MM.1S (cell line): Measurements from ENCODE around the gene CACNA1I.

ENCODE experiments used
- DNase-seq: peaks from one replicate; pipeline ENCODE4 v3.0.0-alpha.2; 2015
- H2AFZ ChIP-seq: fragments of 300-600 bp; sonication (generic); 2 replicates; pipeline ENCODE4 v1.6.0; 2016; ENCODE audit warnings: antibody characterized with exemption, low read length
- H3F3A ChIP-seq: fragments of 300-600 bp; sonication (generic); 2 replicates; pipeline ENCODE4 v1.6.1; 2016; ENCODE audit warnings: mild to moderate bottlenecking, antibody characterized with exemption, low read length, moderate library complexity, mixed read lengths; ENCODE audit not compliant: insufficient read depth
- H3K27ac ChIP-seq: fragments of 300-600 bp; sonication (generic); 2 replicates; pipeline ENCODE4 v1.5.1; 2016; ENCODE audit warnings: mild to moderate bottlenecking, low read length
- H3K27me3 ChIP-seq: fragments of 300-600 bp; sonication (generic); replicated peaks from 2 replicates; pipeline ENCODE4 v1.6.0; 2016; ENCODE audit warnings: low read length; ENCODE audit not compliant: insufficient read depth
- H3K36me3 ChIP-seq: fragments of 300-600 bp; sonication (generic); replicated peaks from 2 replicates; pipeline ENCODE4 v1.6.1; 2016; ENCODE audit warnings: mild to moderate bottlenecking, low read length, mixed read lengths; ENCODE audit not compliant: insufficient read depth
- H3K4me1 ChIP-seq: fragments of 300-600 bp; sonication (generic); 2 replicates; pipeline ENCODE4 v1.6.1; 2016; ENCODE audit warnings: low read length, mixed read lengths
- H3K4me2 ChIP-seq: fragments of 300-600 bp; sonication (generic); 2 replicates; pipeline ENCODE4 v1.6.0; 2016; ENCODE audit warnings: low read depth, low read length
- H3K4me3 ChIP-seq: fragments of 300-600 bp; sonication (generic); 2 replicates; pipeline ENCODE4 v1.5.1; 2016; ENCODE audit warnings: low read length, mixed read lengths
- H3K79me2 ChIP-seq: fragments of 300-600 bp; sonication (generic); 2 replicates; pipeline ENCODE4 v1.6.1; 2016; ENCODE audit warnings: mixed run types, low read length, mixed read lengths
- H3K9ac ChIP-seq: fragments of 300-600 bp; sonication (generic); 2 replicates; pipeline ENCODE4 v1.6.1; 2016; ENCODE audit warnings: low read length, mixed read lengths
- H3K9me2 ChIP-seq: fragments of 300-600 bp; sonication (generic); replicated peaks from 2 replicates; pipeline ENCODE4 v1.6.1; 2016; ENCODE audit warnings: mild to moderate bottlenecking, low read length, mixed read lengths; ENCODE audit not compliant: insufficient read depth
- H3K9me3 ChIP-seq: fragments of 300-600 bp; sonication (generic); replicated peaks from 2 replicates; pipeline ENCODE4 v1.6.1; 2016; ENCODE audit warnings: mild to moderate bottlenecking, low read length, mixed read lengths; ENCODE audit not compliant: insufficient read depth
- H4K20me1 ChIP-seq: fragments of 300-600 bp; sonication (generic); 2 replicates; pipeline ENCODE4 v1.6.1; 2016; ENCODE audit warnings: mild to moderate bottlenecking, low read length, moderate library complexity, mixed read lengths; ENCODE audit not compliant: insufficient read depth
- CTCF ChIP-seq: fragments of 300-600 bp; sonication (generic); IDR thresholded peaks from 2 replicates; pipeline ENCODE4 v1.5.1; 2016; ENCODE audit warnings: antibody characterized with exemption, low read length, mixed read lengths
- EZH2 ChIP-seq: fragments of 300-600 bp; sonication (generic); optimal IDR thresholded peaks from 2 replicates; pipeline ENCODE3; 2017; ENCODE audit warnings: low read depth, mild to moderate bottlenecking, antibody characterized with exemption, low read length, mixed read lengths
- EZH2phosphoT487 ChIP-seq: fragments of 300-600 bp; sonication (generic); IDR thresholded peaks from 2 replicates; pipeline ENCODE4 v1.6.1; 2018; ENCODE audit warnings: antibody characterized with exemption, low read length

The CACNA1I gene

DNA sequence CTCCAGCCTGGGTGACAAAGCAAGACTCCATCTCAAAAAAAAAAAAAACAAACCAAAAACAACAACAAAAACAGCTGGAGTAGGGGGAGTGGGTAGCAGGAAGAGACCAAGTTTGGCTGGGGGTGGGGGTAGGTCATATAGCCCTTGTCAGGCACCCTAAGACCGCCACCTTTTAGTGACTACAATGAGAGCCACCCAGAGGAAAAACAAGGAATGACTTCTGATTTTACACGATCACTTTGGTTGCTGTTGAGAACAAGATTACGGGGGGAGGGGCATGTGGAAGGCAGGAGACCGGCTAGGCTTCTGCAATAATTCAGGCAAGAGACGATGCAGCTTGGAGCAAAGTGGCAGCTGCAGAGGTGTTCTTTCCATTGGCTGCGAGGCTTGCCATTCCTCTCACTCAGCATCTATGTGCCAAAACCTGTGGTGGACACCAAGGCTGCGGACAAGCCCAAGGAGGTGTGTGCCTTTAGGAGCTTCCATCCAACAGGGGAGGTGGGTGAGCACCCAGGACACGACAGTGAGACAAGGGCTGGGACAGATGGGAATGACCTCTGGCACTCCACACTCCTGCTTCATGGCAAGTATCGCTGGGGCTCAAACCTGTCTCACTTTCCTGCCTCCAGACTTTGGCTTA lies 39.7 kb upstream of the CACNA1I start:
- Histone ChIP-seq H3K4me2 (peak overlapping the region; percentile 77; the same call in 1 of the 2 replicates), H2AFZ (no peak overlapping the region), H3F3A (peaks cover 50% of the 10 kb centered on the region), H4K20me1 (no peaks in the 10 kb centered on the region), H3K9me3 (no peaks in the 10 kb centered on the region), H3K27ac (no peak overlapping the region), H3K9ac (peak overlapping the region; percentile 96; the same call in 1 of the 2 replicates), H3K27me3 (no peaks in the 10 kb centered on the region), H3K4me3 (peak overlapping the region; percentile 93; the same call in 1 of the 2 replicates), H3K9me2 (no peaks in the 10 kb centered on the region), H3K36me3 (no peaks in the 10 kb centered on the region), H3K79me2 (peaks cover 40% of the 10 kb centered on the region), H3K4me1 (peaks cover 46% of the 10 kb centered on the region)
- DNase-seq: peak; percentile 60
- TF ChIP-seq CTCF: peak; percentile 34
- TF ChIP-seq EZH2: no peak
- no peak for TF ChIP-seq EZH2phosphoT487

DNA sequence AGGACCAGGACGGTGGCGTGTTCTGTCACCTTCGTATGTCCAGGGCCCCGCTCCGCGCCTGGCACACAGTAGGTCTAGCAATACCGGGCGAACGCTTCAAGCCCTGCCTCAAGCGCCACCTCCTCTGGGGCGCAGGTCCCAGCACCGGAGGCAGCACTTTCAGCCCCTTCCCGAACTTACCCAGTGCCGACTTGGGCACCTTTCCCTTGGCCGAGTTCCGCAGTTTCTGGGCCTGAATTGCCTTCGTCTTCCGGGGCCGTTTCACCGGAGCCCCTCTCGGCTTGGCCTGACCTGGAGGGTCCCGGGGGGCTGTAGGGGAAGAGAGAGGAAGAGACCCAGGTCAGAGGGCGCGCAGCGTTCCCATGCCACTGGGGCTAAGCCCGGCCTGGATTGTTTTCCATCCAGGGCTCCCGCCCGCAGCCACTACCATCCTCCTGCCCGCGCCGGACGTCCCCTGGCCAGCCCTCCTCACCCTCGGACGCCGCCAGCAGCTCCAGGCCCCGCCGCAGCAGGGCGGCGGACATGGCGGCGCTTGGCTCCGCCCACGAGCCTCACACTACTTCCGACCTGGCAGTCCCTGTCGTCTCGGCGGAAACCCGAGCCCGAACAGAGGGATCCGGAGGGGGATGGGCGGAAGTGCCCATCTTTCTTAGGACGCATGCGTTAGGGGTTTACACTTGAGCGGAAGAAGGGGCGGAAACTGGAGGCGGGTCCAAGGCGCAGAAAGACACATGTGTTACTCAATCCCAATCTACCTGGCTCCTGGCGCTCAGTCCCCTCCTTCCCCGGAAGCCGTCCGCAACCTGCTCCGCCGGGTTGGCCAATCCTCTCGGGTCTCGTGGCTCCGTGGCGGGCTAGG lies 38.1 kb upstream of the CACNA1I start, which contains the start of gene RPS19BP1:
TSS of gene RPS19BP1 (minus strand) at position 534 of the 859 bp plus-strand sequence. CDS start at position 524, 10 bp downstream.
- peak within 1 kb of the TSS; percentile 96 for H3K9ac ChIP-seq
- no peaks in the 10 kb centered on the region for H3K27me3 ChIP-seq
- H4K20me1 ChIP-seq: no peaks in the 10 kb centered on the region
- peak within 1 kb of the TSS; percentile 93 for H3K4me3 ChIP-seq
- peak within 1 kb of the TSS; percentile 69 for H2AFZ ChIP-seq
- peak; percentile 100 for DNase-seq
- TF ChIP-seq EZH2phosphoT487 (no peak), EZH2 (no peak), CTCF (no peak)
- H3K4me2 ChIP-seq: peak within 1 kb of the TSS; percentile 77
- no peaks in the 10 kb centered on the region for H3K36me3 ChIP-seq
- peaks cover 37% of the 10 kb centered on the region for H3F3A ChIP-seq
- no peaks in the 10 kb centered on the region for H3K9me2 ChIP-seq
- peak within 1 kb of the TSS; percentile 60; the same call in 1 of the 2 replicates for H3K27ac ChIP-seq
- peaks cover 37% of the 10 kb centered on the region for H3K4me1 ChIP-seq
- peaks cover 40% of the 10 kb centered on the region for H3K79me2 ChIP-seq
- no peaks in the 10 kb centered on the region for H3K9me3 ChIP-seq

- Histone ChIP-seq H3K9ac (no peak overlapping the region), H3K36me3 (no peaks in the 10 kb centered on the region), H3F3A (peaks cover 21% of the 10 kb centered on the region), H3K27me3 (no peaks in the 10 kb centered on the region), H3K9me3 (no peaks in the 10 kb centered on the region), H3K4me3 (no peak overlapping the region), H3K27ac (no peak overlapping the region), H3K4me2 (no peak overlapping the region), H3K9me2 (no peaks in the 10 kb centered on the region), H3K79me2 (peaks cover 34% of the 10 kb centered on the region), H3K4me1 (peaks cover 23% of the 10 kb centered on the region), H2AFZ (peak overlapping the region; percentile 83; the same call in 1 of the 2 replicates), H4K20me1 (no peaks in the 10 kb centered on the region)
- TF ChIP-seq CTCF (no peak), EZH2phosphoT487 (no peak), EZH2 (no peak)
- DNase-seq: no peak
Observed at GRCh38 chr22:39534092-39534506, 36.5 kb upstream of the CACNA1I start.
